Daoy (cell line): ENCODE data around the gene AMER3. TPM values are rescaled to one million over a fixed set of nuclear protein-coding genes. Genes with fewer than 3 reads are reported as not detected.
"Not testable (repeated sequence)": the region's sequence is repeated elsewhere in the genome, so short reads cannot be mapped to it uniquely, and the experiment has no call there.

ENCODE experiments used
- DNase-seq: peaks from one replicate; pipeline ENCODE4 v3.0.0-alpha.2; 2015; ENCODE audit warnings: low read depth
- total RNA-seq: library from RNA; depleted of rRNA; stranded (reverse); fragments of >200 nt; shearing (Covaris generic); gene quantifications from 2 replicates; pipeline ENCODE4 v1.2.3, GENCODE V29; 2014; rRNA removed

The AMER3 gene
- not detected in 2 replicates for total RNA-seq

- DNase-seq = no peak
Measured at GRCh38 chr2:130755256-130756052, at the start of gene AMER3. Gene AMER3 (plus strand): TSS chr2:130755540. CDS start chr2:130762073, 6,533 bp downstream.

- DNase-seq = not testable (repeated sequence)
Measured at GRCh38 chr2:130714795-130715194, 40.5 kb upstream of the AMER3 start.

GRCh38 chr2:130720036-130720435 is 35.3 kb upstream of the AMER3 start:
- DNase-seq = no peak

GRCh38 chr2:130720528-130720927 is 34.8 kb upstream of the AMER3 start:
- DNase-seq = no peak

GRCh38 chr2:130724455-130724854 is 30.9 kb upstream of the AMER3 start:
- no peak for DNase-seq

GRCh38 chr2:130726614-130727180 is 28.6 kb upstream of the AMER3 start:
- DNase-seq = no peak

- peak; percentile 95 for DNase-seq
Measured at GRCh38 chr2:130727286-130727924, 27.9 kb upstream of the AMER3 start.

GRCh38 chr2:130728007-130728454 is 27.3 kb upstream of the AMER3 start:
- peak; percentile 42 for DNase-seq

GRCh38 chr2:130728549-130729316 is 26.6 kb upstream of the AMER3 start, which contains the start of gene GPR148:
Gene GPR148 (plus strand): TSS chr2:130729070. CDS start chr2:130729152, 82 bp downstream.
- no peak for DNase-seq

GRCh38 chr2:130729322-130730299 is 25.7 kb upstream of the AMER3 start:
- no peak for DNase-seq

GRCh38 chr2:130732257-130732656 is 23.1 kb upstream of the AMER3 start:
- not testable (repeated sequence) for DNase-seq

- DNase-seq = no peak
Measured at GRCh38 chr2:130735200-130735599, 20.1 kb upstream of the AMER3 start.

- no peak for DNase-seq
Measured at GRCh38 chr2:130736487-130736886, 18.9 kb upstream of the AMER3 start.

GRCh38 chr2:130737592-130737991 is 17.7 kb upstream of the AMER3 start:
- DNase-seq = no peak

- DNase-seq = no peak
Measured at GRCh38 chr2:130740671-130741070, 14.7 kb upstream of the AMER3 start.

- no peak for DNase-seq
Measured at GRCh38 chr2:130743278-130743677, 12.1 kb upstream of the AMER3 start.

GRCh38 chr2:130744287-130745117 is 10.8 kb upstream of the AMER3 start:
- no peak for DNase-seq

- DNase-seq = no peak
Measured at GRCh38 chr2:130749078-130749477, 6.3 kb upstream of the AMER3 start.

GRCh38 chr2:130749641-130750040 is 5.7 kb upstream of the AMER3 start:
- no peak for DNase-seq

GRCh38 chr2:130754811-130755210 is 529 bp upstream of the AMER3 start:
- no peak for DNase-seq
